A673 (cell line): ENCODE data around the gene TTLL5. TPM values are rescaled to one million over a fixed set of nuclear protein-coding genes. Genes with fewer than 3 reads are reported as not detected.

ENCODE experiments used
- BruUV-seq: library from RNA; stranded (reverse); fragments of 400-500 nt; replicated peaks from 2 replicates; lab custom pipeline; 2021; lab: Mats Ljungman, UMichigan
- CTCF ChIA-PET: fragments of 300-600 bp; sonication (Branson Sonifier 250); formaldehyde crosslinking; loops from one replicate; lab custom pipeline; 2022; ENCODE audit warnings: antibody characterized with exemption; lab: Charles Lee
- POLR2A ChIA-PET: fragments of 300-600 bp; sonication (Branson Sonifier 250); formaldehyde crosslinking; loops from one replicate; lab custom pipeline; 2022; ENCODE audit warnings: antibody characterized with exemption; ENCODE audit not compliant: low non-redundant PET; lab: Charles Lee
- DNase-seq: peaks from one replicate; pipeline ENCODE4 v3.0.0-alpha.2; 2015; ENCODE audit warnings: low spot score
- H3K27ac ChIP-seq: fragments of 200-600 bp; sonication (generic); 2 replicates; pipeline ENCODE4 v1.5.1; 2016; ENCODE audit warnings: mixed run types, low read depth, mild to moderate bottlenecking, mixed read lengths, antibody characterized with exemption, low read length; ENCODE audit not compliant: poor library complexity, severe bottlenecking
- H3K27me3 ChIP-seq: fragments of 200-600 bp; sonication (generic); replicated peaks from 2 replicates; pipeline ENCODE4 v1.6.1; 2017; ENCODE audit warnings: mixed run types, low read depth, mild to moderate bottlenecking, mixed read lengths, antibody characterized with exemption, low read length; ENCODE audit not compliant: insufficient read depth, poor library complexity
- H3K36me3 ChIP-seq: fragments of 200-600 bp; sonication (generic); 2 replicates; pipeline ENCODE4 v1.6.1; 2016; ENCODE audit warnings: mixed run types, mild to moderate bottlenecking, mixed read lengths, antibody characterized with exemption, low read length; ENCODE audit not compliant: insufficient read depth, poor library complexity, severe bottlenecking
- H3K4me1 ChIP-seq: fragments of 200-600 bp; sonication (generic); 2 replicates; pipeline ENCODE4 v1.6.1; 2017; ENCODE audit warnings: mixed run types, mild to moderate bottlenecking, mixed read lengths, antibody characterized with exemption, low read length; ENCODE audit not compliant: insufficient read depth, poor library complexity, severe bottlenecking
- H3K4me3 ChIP-seq: fragments of 200-600 bp; sonication (generic); 2 replicates; pipeline ENCODE4 v1.5.1; 2016; ENCODE audit warnings: low read depth, mixed run types, mild to moderate bottlenecking, mixed read lengths, low read length; ENCODE audit not compliant: poor library complexity, severe bottlenecking
- H3K9me3 ChIP-seq: fragments of 200-600 bp; sonication (generic); 2 replicates; pipeline ENCODE4 v1.6.1; 2016; ENCODE audit warnings: mixed run types, low read depth, mild to moderate bottlenecking, mixed read lengths, antibody characterized with exemption, low read length; ENCODE audit not compliant: poor library complexity, severe bottlenecking
- EZH2 ChIP-seq: fragments of 200-600 bp; sonication (generic); IDR thresholded peaks from 2 replicates; pipeline ENCODE4 v1.6.1; 2017; ENCODE audit warnings: borderline replicate concordance, low read depth, mild to moderate bottlenecking, mixed read lengths, antibody characterized with exemption, low read length; ENCODE audit not compliant: poor library complexity, severe bottlenecking
- intact Hi-C: fragments of 100-400 bp; cut with micrococcal nuclease; formaldehyde crosslinking; loops from one replicate; pipeline ENCODE4 v1.10.0; 2022; ENCODE audit not compliant: unreplicated experiment
- total RNA-seq: library from RNA; stranded (reverse); gene quantifications from 2 replicates; pipeline ENCODE4 v1.2.3, GENCODE V29; 2021
- TF ChIP-seq, protein P1 (sequence below): fragments of 300-800, 200-600 bp; sonication (generic); conservative IDR thresholded peaks from 2 replicates; pipeline ENCODE4 v1.5.1; 2017; ENCODE audit warnings: low read depth, mild to moderate bottlenecking, antibody characterized with exemption, low read length, moderate library complexity, mixed read lengths

The TTLL5 gene
- total RNA-seq, 1 experiment from 2014 or later: 56.7 TPM

DNA sequence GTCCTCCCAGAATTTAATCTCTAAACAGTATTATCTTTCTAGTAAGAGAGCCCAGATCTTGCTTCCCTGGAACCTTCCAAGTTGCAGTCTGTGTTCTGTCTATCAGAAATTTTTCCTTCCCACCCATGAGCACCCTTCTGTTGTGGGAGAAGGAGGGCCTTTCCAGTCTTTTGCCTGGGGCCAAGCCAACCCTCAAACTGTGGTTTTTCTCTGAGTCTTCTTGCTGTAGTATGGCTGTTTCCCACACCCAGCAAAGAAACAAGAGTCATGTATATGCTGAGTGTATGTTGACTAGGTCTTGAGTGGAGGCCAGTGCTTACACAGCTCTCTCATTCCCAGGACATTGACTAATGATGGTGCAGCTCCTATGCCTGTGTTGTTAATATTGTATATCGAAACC, 216.2 kb downstream of the TTLL5 start:
- H3K36me3 ChIP-seq: no peaks in the 10 kb centered on the region
- H3K9me3 ChIP-seq: no peaks in the 10 kb centered on the region
- no peak for TF ChIP-seq EZH2
- TF ChIP-seq, protein P1, sequence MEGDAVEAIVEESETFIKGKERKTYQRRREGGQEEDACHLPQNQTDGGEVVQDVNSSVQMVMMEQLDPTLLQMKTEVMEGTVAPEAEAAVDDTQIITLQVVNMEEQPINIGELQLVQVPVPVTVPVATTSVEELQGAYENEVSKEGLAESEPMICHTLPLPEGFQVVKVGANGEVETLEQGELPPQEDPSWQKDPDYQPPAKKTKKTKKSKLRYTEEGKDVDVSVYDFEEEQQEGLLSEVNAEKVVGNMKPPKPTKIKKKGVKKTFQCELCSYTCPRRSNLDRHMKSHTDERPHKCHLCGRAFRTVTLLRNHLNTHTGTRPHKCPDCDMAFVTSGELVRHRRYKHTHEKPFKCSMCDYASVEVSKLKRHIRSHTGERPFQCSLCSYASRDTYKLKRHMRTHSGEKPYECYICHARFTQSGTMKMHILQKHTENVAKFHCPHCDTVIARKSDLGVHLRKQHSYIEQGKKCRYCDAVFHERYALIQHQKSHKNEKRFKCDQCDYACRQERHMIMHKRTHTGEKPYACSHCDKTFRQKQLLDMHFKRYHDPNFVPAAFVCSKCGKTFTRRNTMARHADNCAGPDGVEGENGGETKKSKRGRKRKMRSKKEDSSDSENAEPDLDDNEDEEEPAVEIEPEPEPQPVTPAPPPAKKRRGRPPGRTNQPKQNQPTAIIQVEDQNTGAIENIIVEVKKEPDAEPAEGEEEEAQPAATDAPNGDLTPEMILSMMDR: no peak
- peaks cover 22% of the 10 kb centered on the region for H3K4me1 ChIP-seq
- no TSS peak for BruUV-seq
- H3K27me3 ChIP-seq: no peaks in the 10 kb centered on the region
- no peak overlapping the region for H3K4me3 ChIP-seq
- POLR2A ChIA-PET: no interaction called here
- intact Hi-C loops: no loop called here
- DNase-seq: no peak
- H3K27ac ChIP-seq: no peak overlapping the region
- CTCF ChIA-PET: no interaction called here

DNA sequence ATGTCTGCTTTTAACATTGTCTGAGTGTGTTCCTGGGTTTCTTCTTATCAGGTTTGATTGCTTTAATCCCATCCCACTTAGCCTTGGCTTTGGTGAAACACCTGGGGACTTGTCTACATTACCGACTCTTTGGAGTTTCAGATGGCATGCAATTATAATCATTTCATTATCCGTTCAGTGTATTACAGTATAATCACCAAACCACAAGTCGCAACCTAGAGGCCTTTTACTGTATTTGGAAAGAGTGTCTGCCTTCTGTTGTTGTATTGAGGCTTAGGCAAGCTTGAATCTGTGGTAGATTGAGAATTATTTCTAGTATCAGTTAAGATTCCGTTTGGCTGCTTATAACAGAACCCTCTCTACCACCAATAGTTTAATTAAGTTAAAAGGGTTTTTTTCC, 216.8 kb downstream of the TTLL5 start:
- Histone ChIP-seq H3K9me3 (no peaks in the 10 kb centered on the region), H3K27me3 (no peaks in the 10 kb centered on the region), H3K4me1 (peaks cover 26% of the 10 kb centered on the region), H3K36me3 (no peaks in the 10 kb centered on the region), H3K4me3 (no peak overlapping the region), H3K27ac (peak overlapping the region; percentile 8)
- CTCF ChIA-PET: no interaction called here
- POLR2A ChIA-PET: interaction anchor here (0.7 kb wide), 1 partner anchor 689 kb away, joined by 3 read pairs; no protein-coding TSS in a partner anchor
- no TSS peak for BruUV-seq
- intact Hi-C loops: no loop called here
- no peak for DNase-seq
- TF ChIP-seq EZH2: no peak
- TF ChIP-seq, protein P1: no peak

DNA sequence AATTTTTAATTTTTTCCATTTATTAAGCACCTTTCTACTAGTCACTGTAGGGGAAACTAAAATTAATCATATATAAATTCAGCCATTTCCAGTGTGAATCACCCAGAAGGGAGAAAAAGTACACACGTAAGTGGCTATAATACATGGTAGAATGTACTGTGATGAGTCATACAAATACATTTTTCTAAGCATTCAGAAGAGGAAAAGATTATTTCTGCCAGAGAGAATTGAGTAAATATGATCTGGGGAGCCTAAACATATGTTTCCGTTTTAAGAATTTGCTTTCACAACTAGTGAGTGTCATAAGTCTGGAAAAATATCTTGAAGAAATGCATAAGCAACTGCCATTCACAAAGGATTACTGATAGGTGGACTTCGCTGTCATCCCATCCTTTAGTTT, 218.0 kb downstream of the TTLL5 start:
- Histone ChIP-seq H3K27me3 (no peaks in the 10 kb centered on the region), H3K4me3 (no peak overlapping the region), H3K9me3 (no peaks in the 10 kb centered on the region), H3K4me1 (peaks cover 35% of the 10 kb centered on the region), H3K27ac (peak overlapping the region; percentile 8), H3K36me3 (no peaks in the 10 kb centered on the region)
- CTCF ChIA-PET: no interaction called here
- POLR2A ChIA-PET: no interaction called here
- peak; percentile 65 for DNase-seq
- no peak for TF ChIP-seq EZH2
- TF ChIP-seq, protein P1: no peak
- BruUV-seq: no TSS peak
- intact Hi-C loops: no loop called here
